Measurements from ENCODE around the gene ZNF592.

DNA sequence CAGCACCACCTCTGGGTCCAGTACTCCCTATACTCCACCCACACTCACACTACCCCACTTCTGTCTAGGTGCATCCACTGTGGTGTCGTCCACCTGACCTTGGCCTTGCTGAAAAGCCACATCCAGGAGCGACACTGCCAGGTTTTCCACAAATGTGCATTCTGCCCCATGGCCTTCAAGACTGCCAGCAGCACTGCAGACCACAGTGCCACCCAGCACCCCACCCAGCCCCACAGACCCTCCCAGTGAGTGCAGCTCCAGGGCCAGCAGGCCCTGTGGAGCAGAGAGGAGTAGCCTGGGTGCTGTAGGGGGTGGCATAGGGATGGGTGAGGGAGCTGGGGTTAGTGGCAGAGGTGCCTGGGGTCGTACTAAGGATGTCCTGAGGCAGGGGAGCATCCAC lies 49.4 kb downstream of the ZNF592 start:
- TF ChIP-seq, protein P1, sequence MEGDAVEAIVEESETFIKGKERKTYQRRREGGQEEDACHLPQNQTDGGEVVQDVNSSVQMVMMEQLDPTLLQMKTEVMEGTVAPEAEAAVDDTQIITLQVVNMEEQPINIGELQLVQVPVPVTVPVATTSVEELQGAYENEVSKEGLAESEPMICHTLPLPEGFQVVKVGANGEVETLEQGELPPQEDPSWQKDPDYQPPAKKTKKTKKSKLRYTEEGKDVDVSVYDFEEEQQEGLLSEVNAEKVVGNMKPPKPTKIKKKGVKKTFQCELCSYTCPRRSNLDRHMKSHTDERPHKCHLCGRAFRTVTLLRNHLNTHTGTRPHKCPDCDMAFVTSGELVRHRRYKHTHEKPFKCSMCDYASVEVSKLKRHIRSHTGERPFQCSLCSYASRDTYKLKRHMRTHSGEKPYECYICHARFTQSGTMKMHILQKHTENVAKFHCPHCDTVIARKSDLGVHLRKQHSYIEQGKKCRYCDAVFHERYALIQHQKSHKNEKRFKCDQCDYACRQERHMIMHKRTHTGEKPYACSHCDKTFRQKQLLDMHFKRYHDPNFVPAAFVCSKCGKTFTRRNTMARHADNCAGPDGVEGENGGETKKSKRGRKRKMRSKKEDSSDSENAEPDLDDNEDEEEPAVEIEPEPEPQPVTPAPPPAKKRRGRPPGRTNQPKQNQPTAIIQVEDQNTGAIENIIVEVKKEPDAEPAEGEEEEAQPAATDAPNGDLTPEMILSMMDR (conservative IDR thresholded peaks at IDR 0.05 in 1 of 2, IDR thresholded peaks at IDR 0.05 in 1 of 2; ENCODE audit: extremely low read depth in 1 of 2, insufficient read depth in 1 of 2, low read depth in 1 of 2, low read length in 2 of 2): no peak
- no peak for TF ChIP-seq EZH2 (IDR thresholded peaks at IDR 0.05; ENCODE audit: borderline replicate concordance, low read length)
